GF-D8 (cell line): Measurements from ENCODE around the gene DNMT1.

Source experiments
- DNase-seq: peaks from one replicate; lab custom pipeline; 2025; lab: John Stamatoyannopoulos, UW

The DNMT1 gene

GRCh38 chr19:10092648-10093294 lies 102.0 kb downstream of the DNMT1 start:
- DNase-seq: no peak

- no peak for DNase-seq
These were observed 102.7 kb downstream of the DNMT1 start for GRCh38 chr19:10091895-10092641.

GRCh38 chr19:10091370-10091687 lies 103.4 kb downstream of the DNMT1 start:
- DNase-seq: no peak

GRCh38 chr19:10089801-10090375 lies 104.9 kb downstream of the DNMT1 start:
- DNase-seq: no peak

- no peak for DNase-seq
These were observed 105.7 kb downstream of the DNMT1 start for GRCh38 chr19:10088949-10089554.

- DNase-seq: no peak
These were observed 107.3 kb downstream of the DNMT1 start for GRCh38 chr19:10087296-10088061.

GRCh38 chr19:10086591-10087192 lies 108.1 kb downstream of the DNMT1 start:
- no peak for DNase-seq

GRCh38 chr19:10085641-10086590 lies 108.8 kb downstream of the DNMT1 start, which contains the start of gene SHFL:
TSS of gene SHFL (plus strand) at chr19:10086317. CDS start at chr19:10086428, 111 bp downstream.
- DNase-seq: no peak

GRCh38 chr19:10084803-10085202 lies 110.0 kb downstream of the DNMT1 start:
- no peak for DNase-seq

GRCh38 chr19:10083911-10084310 lies 110.8 kb downstream of the DNMT1 start:
- no peak for DNase-seq
